ENCODE results near the gene AMOTL1. TPM values are rescaled to one million over a fixed set of nuclear protein-coding genes. Genes with fewer than 3 reads are reported as not detected.

AMOTL1 gene
- total RNA-seq, 1 experiment from 2014 or later, result 18.0 TPM

GRCh38 chr11:94770563-94771120, 2.5 kb downstream of the AMOTL1 start:
- Histone ChIP-seq H3K4me3 (ENCODE audit: insufficient read depth, low read depth, low read length) (no peak overlapping the region), H3K27me3 (ENCODE audit: control insufficient read depth, insufficient read depth, low read length) (peaks cover 34% of the 10 kb centered on the region), H3K36me3 (replicated peaks; ENCODE audit: control insufficient read depth, insufficient read depth, low read length) (no peaks in the 10 kb centered on the region)
- DNase-seq, result no peak

- no peaks in the 10 kb centered on the region for H3K36me3 ChIP-seq (replicated peaks; ENCODE audit: control insufficient read depth, insufficient read depth, low read length)
- peaks cover 27% of the 10 kb centered on the region for H3K27me3 ChIP-seq (ENCODE audit: control insufficient read depth, insufficient read depth, low read length)
- H3K4me3 ChIP-seq (ENCODE audit: insufficient read depth, low read depth, low read length), result no peak overlapping the region
- no peak for DNase-seq
Observed at GRCh38 chr11:94771390-94771789, 3.2 kb downstream of the AMOTL1 start.

DNA sequence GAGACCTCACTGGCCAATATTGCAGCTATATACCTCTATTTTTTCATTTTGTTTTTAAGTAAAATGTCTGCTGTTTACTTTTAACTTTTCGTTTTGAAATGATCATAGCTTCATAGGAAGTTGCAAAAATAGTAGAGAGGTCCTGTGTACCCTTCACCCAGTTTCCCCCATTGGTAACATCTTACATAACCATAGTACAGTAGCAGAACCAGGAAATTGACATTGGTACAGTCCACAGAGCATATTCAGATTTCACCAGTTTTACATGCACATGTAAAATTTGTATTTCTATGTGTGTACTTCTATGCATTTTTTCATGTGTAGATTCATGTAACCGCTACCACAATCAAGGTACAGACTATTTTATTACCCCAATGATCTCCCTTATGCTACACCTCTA, 3.8 kb downstream of the AMOTL1 start:
- H3K36me3 ChIP-seq (replicated peaks; ENCODE audit: control insufficient read depth, insufficient read depth, low read length), result no peaks in the 10 kb centered on the region
- H3K4me3 ChIP-seq (ENCODE audit: insufficient read depth, low read depth, low read length), result no peak overlapping the region
- DNase-seq, result no peak
- peaks cover 21% of the 10 kb centered on the region for H3K27me3 ChIP-seq (ENCODE audit: control insufficient read depth, insufficient read depth, low read length)

DNA sequence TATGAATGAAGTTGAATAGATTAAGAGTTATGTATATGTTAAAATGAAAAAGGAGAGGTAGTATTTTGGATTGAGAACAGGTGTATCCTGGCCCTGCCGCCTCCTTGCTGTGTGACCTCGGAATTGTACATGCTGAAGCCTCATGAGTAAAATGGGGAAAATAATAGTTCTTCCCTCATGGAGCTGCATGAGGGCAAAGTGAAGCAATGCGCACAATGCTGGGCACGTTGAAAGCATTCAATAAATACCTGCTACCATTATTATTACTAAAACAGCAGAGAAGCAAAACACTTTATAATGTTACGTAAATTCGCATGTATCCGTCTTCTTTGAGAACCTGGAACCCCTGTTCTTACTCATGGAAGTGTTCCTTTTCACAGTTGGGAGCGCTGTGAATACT, 5.7 kb downstream of the AMOTL1 start:
- no peak for DNase-seq
- H3K4me3 ChIP-seq (ENCODE audit: insufficient read depth, low read depth, low read length), result no peak overlapping the region
- peaks cover 8% of the 10 kb centered on the region for H3K27me3 ChIP-seq (ENCODE audit: control insufficient read depth, insufficient read depth, low read length)
- no peaks in the 10 kb centered on the region for H3K36me3 ChIP-seq (replicated peaks; ENCODE audit: control insufficient read depth, insufficient read depth, low read length)

GRCh38 chr11:94774345-94774744, 6.2 kb downstream of the AMOTL1 start:
- no peak for DNase-seq
- Histone ChIP-seq H3K4me3 (ENCODE audit: insufficient read depth, low read depth, low read length) (no peak overlapping the region), H3K36me3 (replicated peaks; ENCODE audit: control insufficient read depth, insufficient read depth, low read length) (no peaks in the 10 kb centered on the region)

DNA sequence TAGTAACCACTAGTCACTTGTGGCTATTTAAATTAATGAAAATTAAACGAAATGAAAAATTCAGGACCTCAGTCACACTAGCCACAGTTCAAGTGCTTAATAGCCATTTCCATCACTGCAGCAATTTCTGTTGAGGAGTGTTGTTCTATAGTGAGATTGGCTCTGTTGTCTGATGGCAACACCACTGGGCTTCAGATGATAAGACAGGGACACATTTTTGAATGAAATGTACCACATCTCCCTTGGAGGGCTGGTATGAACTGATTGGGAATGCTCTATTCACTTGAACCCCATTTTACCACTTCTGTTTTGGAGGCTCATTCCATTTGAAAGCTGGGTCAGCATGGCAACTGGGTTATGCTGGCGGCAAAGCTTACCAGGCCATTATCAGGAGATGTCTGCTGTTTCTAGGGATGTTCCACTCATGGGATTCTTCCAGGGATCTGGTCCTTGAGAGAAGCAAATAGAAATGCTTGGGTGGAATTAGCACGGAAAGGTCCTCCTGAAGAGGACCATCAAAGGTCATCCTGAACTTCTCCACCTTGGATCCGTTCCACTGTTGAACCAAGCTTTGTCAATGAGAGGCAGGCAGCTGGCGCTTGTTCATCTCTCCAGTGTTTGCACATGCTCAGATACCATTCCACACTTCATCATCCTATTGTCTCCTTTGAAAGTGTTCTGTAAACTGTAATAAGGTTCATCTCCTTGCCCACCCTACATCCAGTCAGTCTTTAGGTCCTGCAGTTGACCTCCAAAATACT, 7.6 kb downstream of the AMOTL1 start:
- no peak overlapping the region for H3K4me3 ChIP-seq (ENCODE audit: insufficient read depth, low read depth, low read length)
- H3K27me3 ChIP-seq (ENCODE audit: control insufficient read depth, insufficient read depth, low read length), result no peaks in the 10 kb centered on the region
- H3K36me3 ChIP-seq (replicated peaks; ENCODE audit: control insufficient read depth, insufficient read depth, low read length), result no peaks in the 10 kb centered on the region
- no peak for DNase-seq

More at GRCh38 chr11:94774345-94774744, 6.2 kb downstream of the AMOTL1 start:
- peaks cover 3% of the 10 kb centered on the region; the same call in 1 of the 2 replicates for H3K27me3 ChIP-seq (ENCODE audit: control insufficient read depth, insufficient read depth, low read length)

DNA sequence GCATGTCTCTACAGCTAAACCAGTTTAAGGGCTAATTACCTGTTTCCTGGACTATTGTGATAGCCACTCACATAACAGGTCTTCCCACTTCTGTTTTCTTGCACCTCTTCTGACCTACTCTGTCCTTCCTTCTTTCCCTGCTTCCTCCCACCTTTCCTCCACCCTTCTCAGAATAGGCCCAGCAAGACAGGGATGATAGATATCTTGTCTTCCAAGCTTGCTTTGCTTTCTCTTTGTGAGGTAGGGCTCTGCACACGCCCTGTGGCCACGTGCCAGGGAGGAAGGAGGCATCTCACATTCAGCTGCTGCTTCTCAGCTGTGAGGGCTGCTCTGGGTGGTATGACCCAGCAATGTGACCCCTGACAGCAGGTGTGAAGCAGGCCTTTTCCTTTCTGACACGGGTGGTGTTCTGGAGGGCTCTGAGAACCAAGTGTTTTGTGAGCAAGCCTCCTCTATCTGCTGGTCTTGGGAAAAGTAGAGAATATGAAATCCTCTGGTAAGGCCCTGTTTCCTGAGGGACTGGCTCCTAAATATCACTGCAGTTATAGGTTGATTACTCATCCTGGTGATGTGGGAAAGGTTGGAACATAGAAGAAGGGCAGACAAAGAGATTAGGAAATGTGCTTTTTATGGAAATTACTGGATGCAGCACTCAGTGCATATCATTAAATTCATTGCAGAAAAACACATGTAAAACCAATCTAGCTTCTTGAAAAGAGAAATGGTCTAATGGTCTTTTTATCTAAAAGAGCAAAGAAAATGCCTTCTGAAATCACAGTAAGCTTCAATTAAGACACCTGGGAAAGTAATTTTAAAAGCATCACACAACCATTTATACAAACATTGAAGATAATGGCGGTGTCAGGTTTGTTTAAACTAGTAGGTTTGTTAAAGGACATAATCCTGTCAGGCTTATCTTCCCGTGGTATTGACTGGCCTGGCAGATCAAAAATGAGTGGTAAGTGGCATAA, 8.5 kb downstream of the AMOTL1 start:
- DNase-seq, result no peak
- H3K27me3 ChIP-seq (ENCODE audit: control insufficient read depth, insufficient read depth, low read length), result no peaks in the 10 kb centered on the region
- H3K36me3 ChIP-seq (replicated peaks; ENCODE audit: control insufficient read depth, insufficient read depth, low read length), result no peaks in the 10 kb centered on the region
- no peak overlapping the region for H3K4me3 ChIP-seq (ENCODE audit: insufficient read depth, low read depth, low read length)

DNA sequence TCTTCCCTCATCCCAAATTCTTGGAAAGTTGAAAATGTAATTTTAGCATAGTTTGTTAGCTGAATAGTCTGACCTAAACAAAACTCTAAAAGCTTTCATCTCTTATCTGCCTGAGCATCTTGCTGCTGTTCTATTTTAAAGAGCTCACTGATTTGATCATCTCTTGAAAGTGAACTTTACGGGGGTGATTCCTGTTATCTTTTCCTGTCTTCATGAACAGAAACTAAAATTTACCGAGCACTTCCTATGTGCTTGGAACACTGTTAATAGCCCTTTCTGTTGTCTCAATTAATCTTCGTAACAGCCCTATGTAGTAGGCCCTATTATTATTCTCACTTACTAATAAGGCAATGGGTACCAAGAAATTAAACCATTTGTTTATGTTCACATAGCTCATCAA, 12.3 kb downstream of the AMOTL1 start:
- no peaks in the 10 kb centered on the region for H3K27me3 ChIP-seq (ENCODE audit: control insufficient read depth, insufficient read depth, low read length)
- no peaks in the 10 kb centered on the region for H3K36me3 ChIP-seq (replicated peaks; ENCODE audit: control insufficient read depth, insufficient read depth, low read length)
- DNase-seq, result no peak
- H3K4me3 ChIP-seq (ENCODE audit: insufficient read depth, low read depth, low read length), result no peak overlapping the region

- Histone ChIP-seq H3K4me3 (ENCODE audit: insufficient read depth, low read depth, low read length) (no peak overlapping the region), H3K36me3 (replicated peaks; ENCODE audit: control insufficient read depth, insufficient read depth, low read length) (no peaks in the 10 kb centered on the region)
- DNase-seq, result no peak
Observed at GRCh38 chr11:94781837-94782236, 13.7 kb downstream of the AMOTL1 start.

DNA sequence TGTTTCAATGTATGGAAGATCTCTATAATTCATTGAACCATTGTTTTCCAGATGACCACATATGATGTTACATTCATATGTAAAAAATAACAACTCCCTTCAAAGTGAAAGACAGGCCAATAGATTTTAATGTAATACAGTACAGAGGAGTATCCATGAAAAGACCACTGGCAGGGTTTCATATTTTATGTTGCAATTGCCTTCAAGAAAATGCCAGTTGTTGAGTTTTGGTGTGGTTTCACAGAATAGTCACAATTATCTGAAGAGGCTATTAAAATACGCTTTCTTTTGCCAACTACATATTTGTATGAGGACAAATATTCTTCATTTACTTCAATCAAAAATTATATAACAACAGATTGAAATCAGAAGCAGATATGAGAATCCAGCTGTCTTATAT, 14.3 kb downstream of the AMOTL1 start:
- no peaks in the 10 kb centered on the region for H3K27me3 ChIP-seq (ENCODE audit: control insufficient read depth, insufficient read depth, low read length)
- no peaks in the 10 kb centered on the region for H3K36me3 ChIP-seq (replicated peaks; ENCODE audit: control insufficient read depth, insufficient read depth, low read length)
- no peak for DNase-seq

More at GRCh38 chr11:94781837-94782236, 13.7 kb downstream of the AMOTL1 start:
- H3K27me3 ChIP-seq (ENCODE audit: control insufficient read depth, insufficient read depth, low read length), result no peaks in the 10 kb centered on the region

GRCh38 chr11:94784884-94785283, 16.7 kb downstream of the AMOTL1 start:
- Histone ChIP-seq H3K36me3 (replicated peaks; ENCODE audit: control insufficient read depth, insufficient read depth, low read length) (no peaks in the 10 kb centered on the region), H3K4me3 (ENCODE audit: insufficient read depth, low read depth, low read length) (no peak overlapping the region), H3K27me3 (ENCODE audit: control insufficient read depth, insufficient read depth, low read length) (no peaks in the 10 kb centered on the region)
- DNase-seq, result no peak

More for the DNA sequence above, 14.3 kb downstream of the AMOTL1 start:
- no peak overlapping the region for H3K4me3 ChIP-seq (ENCODE audit: insufficient read depth, low read depth, low read length)

GRCh38 chr11:94785509-94785908, 17.4 kb downstream of the AMOTL1 start:
- H3K36me3 ChIP-seq (replicated peaks; ENCODE audit: control insufficient read depth, insufficient read depth, low read length), result no peaks in the 10 kb centered on the region
- H3K4me3 ChIP-seq (ENCODE audit: insufficient read depth, low read depth, low read length), result no peak overlapping the region
- no peak for DNase-seq
- H3K27me3 ChIP-seq (ENCODE audit: control insufficient read depth, insufficient read depth, low read length), result no peaks in the 10 kb centered on the region

DNA sequence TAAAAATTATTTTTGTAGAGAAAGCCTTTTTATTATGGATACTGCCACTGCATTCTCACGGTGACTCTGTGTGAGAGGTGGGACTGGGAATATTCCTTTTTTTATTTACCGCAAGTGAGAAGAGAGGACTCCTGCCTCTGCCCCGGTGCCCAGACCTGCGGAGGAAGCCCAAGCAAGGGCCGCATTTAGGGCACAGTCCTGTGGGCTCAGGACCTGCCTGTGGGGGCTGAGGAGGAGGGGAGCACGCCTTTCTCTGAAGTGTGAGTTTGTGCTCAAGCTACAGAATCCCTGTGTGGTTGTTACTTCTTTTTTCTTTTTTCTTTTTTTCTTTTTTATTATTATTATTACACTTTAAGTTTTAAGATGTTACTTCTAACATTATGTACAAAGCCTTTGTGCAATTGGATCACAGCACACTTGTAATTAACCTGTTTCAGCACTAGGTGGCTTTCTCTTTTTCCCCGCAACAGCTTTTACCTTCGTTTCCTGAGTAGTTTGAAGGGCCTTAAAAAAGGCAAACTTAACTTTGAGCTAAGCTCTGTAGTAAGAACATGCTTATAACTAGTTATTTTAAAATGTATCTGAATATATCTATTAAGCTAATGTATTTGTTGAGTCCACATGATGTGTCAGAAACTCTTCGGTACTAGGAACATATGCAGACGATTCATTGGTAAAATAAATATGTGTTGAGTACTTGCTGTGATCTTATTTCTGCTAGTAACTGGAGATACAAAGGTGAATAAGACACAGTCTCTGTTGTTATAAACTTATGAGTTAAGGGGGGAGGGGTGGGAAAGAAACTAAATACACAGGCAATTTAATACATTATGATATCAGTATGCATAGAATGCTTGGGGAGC, 18.3 kb downstream of the AMOTL1 start:
- DNase-seq, result peak; percentile 65

DNA sequence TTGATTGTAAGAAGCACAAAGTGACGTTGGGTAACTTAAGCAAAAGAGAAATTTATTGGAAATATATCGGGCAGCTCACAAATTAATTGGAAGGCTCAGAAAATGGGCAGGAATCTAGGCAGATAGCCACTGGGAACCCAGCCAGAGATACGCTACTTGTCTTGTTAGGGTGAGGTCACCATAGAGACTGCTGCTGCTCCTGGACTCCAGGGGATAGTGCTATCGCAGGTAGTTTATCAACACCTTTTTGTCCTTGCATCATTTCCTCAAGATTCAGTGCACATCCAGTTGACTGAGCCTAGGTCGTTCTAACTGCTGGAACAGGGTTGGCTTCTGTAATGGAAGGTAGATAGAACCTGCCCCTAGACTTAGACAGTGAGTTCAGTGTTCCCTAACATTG, 19.6 kb downstream of the AMOTL1 start:
- no peaks in the 10 kb centered on the region for H3K36me3 ChIP-seq (replicated peaks; ENCODE audit: control insufficient read depth, insufficient read depth, low read length)
- no peaks in the 10 kb centered on the region for H3K27me3 ChIP-seq (ENCODE audit: control insufficient read depth, insufficient read depth, low read length)
- DNase-seq, result no peak
- H3K4me3 ChIP-seq (ENCODE audit: insufficient read depth, low read depth, low read length), result no peak overlapping the region

More for the DNA sequence above, 18.3 kb downstream of the AMOTL1 start:
- H3K27me3 ChIP-seq (ENCODE audit: control insufficient read depth, insufficient read depth, low read length), result no peaks in the 10 kb centered on the region
- no peak overlapping the region for H3K4me3 ChIP-seq (ENCODE audit: insufficient read depth, low read depth, low read length)
- no peaks in the 10 kb centered on the region for H3K36me3 ChIP-seq (replicated peaks; ENCODE audit: control insufficient read depth, insufficient read depth, low read length)

All from H7 (cell line).